ENCODE measurements around the gene GPR160. TPM values are rescaled to one million over a fixed set of nuclear protein-coding genes. Genes with fewer than 3 reads are reported as not detected.

The GPR160 gene
- total RNA-seq, 1 donor from 2014 or later: 4.6 TPM

GRCh38 chr3:170027233-170028102 lies 10.3 kb upstream of the GPR160 start:
- no peak for DNase-seq

DNA sequence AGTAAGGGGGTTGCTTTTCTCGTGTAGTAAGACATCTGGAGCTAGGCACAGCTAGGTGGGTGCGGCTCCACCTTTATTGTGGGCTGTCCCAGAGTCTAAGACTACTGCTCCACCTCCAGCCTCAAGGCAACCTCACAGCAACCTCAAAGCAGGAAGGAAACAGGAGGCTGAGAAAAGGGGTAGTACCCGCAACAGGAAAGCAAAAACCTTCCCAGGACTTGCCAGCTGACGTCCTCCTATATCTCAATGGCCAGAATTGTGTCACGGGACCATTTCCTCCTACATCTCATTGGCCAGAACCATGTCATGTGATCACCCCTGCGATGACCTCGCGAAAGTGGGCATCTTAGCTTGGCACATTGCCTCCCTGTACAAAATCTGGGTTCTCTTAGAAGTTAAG lies 4.3 kb upstream of the GPR160 start:
- DNase-seq: no peak

- DNase-seq: no peak
Measured at GRCh38 chr3:170038434-170039110, 777 bp downstream of the GPR160 start.

DNA sequence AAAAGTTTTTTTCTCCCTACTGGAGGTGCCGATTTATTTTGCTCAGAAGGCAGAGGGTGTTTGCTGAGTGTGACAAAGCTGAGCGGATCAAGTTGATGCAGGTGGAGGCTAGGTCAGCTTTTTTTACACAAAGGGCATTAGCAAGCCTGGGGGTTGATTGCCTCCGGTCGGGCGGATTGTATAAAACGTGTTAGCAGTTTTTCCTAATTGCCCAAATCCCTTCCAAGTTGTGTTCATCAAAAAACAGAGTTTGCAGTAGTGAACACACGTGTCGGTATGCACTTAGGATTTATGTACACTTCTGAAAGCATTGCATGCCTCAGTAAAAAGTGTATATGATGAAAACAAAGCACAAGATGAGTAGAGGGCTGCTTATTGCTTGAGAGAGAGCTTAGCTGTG lies 2.6 kb downstream of the GPR160 start:
- DNase-seq: no peak

- DNase-seq: no peak
Measured at GRCh38 chr3:170043506-170043905, 5.7 kb downstream of the GPR160 start.

GRCh38 chr3:170044271-170044670 lies 6.5 kb downstream of the GPR160 start:
- no peak for DNase-seq

GRCh38 chr3:170044795-170045244 lies 7.0 kb downstream of the GPR160 start:
- no peak for DNase-seq

DNA sequence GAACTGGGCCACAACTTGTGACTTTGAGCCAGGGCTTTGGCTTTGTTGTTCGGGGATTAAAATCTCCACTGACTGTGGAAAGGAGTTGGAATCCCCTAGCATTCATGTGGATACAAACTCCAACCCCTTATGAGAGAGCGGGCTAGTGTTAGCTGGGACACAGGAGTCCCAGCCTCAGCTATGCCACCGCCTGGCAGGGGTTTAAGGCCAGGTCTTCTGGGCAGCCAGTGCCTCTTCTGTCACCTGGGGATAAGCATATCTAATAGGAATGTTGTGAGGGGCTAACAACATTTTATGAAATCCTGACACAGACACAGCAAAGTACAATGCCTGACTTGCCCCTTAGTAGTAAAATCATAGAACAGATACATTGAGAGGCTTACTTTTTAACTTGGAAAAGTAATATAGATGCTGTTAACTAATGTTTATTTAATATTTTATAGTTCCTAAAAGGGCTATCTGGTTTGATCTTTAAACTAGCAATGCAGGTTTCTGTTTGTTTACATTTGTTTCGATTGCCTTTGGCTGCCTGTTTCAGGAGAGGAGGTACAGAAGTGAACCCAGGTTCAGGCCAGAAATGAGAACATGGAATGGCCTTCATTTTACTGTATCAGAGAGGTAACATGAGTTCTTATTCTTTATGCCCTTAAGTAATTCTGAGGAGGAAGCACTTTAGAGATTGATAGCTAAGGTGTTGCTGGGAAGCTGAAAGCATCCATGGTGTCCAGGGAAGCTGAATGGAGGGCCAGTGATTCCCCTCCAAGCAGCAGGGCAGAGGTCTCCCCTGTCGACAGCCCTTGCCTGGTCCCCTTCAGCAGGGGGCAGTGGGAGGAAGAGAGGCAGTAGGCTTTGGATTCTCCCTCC lies 8.7 kb downstream of the GPR160 start:
- DNase-seq: no peak

DNA sequence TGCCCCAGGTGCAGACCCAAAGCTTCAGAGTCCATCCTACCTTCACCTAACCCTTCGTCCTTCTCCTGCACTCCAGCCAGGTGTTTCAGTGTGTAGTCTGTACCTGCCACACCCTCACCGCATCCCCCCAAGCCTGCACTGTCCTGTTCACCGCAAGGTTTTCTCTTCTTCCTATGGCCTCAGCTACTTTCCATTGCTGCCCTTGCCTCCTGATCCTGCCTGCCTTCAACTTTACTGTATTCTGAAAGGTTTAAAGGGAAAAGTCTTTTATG lies 9.3 kb downstream of the GPR160 start:
- DNase-seq: no peak

- no peak for DNase-seq
Measured at GRCh38 chr3:170049146-170050000, 11.6 kb downstream of the GPR160 start.

DNA sequence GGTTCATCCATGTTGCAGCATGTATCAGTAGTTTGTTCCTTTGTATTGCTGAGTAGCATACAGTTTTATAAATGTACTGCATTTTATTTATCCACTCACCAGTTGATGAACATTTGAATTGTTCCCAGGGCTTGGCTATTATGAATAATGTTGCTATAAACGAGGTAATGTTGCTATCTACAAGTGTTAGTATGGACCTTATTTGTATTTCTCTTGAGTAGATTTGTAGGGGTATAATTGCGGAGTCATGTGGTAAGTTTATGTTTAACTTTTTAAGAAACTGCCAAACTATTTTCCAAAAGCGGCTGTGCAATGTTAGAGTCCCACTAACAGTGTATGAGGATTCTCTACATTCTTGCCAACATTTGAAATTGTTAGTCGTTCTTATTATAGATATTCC lies 13.0 kb downstream of the GPR160 start:
- no peak for DNase-seq

- no peak for DNase-seq
Measured at GRCh38 chr3:170052398-170052797, 14.6 kb downstream of the GPR160 start.

- no peak for DNase-seq
Measured at GRCh38 chr3:170054204-170054603, 16.4 kb downstream of the GPR160 start.

DNA sequence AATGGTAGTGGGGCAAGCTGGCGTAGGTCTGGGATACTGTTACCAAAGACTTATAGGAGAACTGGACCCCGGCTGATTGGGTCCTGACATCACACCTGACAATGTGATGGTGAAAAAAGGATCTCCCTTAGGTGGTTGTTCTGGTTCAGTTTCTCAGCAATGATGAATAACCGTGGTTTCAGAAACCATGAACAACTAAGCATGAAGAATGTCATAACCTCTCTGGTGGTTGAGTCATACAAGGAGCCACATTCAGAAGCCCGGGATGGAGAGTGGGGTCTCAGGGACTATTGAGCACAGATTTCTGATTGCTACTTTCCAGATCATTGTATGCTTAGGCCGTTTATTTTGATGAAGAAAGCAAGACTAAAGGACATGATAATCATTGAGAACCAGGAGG lies 17.4 kb downstream of the GPR160 start:
- DNase-seq: no peak

DNA sequence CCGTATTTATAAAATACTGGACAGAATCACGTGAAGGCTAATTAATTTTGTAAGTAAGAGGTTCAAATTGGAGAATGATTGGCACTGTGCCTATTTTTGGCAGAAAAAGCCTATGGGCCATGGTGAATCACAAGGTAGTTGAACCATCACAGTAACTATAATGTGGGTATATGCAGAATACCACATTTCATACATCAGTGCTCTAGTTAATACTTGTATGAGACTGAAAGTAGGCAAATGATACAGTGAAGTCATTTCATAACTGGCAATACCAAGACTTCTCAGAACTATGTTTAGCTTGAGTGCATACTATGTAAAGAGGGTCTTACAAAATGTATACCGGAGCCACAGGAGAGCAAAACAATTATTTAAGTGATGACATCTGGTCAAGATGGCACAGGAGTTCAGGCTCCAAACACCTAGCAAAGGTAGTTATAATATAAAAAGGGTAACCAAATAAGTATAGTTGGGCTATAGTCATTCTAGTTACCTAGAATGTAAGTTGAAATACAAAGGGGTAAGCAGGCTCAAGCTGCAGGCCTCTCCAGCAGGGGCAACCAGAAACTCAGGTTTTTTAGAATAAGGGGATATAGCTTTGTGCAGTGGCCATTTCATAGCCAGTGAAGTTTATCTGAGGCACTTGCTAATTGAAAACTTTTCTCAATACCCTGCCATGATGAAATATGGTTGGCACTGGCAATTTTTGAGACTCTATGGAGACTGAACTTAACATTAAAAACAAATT lies 19.1 kb downstream of the GPR160 start:
- no peak for DNase-seq

DNA sequence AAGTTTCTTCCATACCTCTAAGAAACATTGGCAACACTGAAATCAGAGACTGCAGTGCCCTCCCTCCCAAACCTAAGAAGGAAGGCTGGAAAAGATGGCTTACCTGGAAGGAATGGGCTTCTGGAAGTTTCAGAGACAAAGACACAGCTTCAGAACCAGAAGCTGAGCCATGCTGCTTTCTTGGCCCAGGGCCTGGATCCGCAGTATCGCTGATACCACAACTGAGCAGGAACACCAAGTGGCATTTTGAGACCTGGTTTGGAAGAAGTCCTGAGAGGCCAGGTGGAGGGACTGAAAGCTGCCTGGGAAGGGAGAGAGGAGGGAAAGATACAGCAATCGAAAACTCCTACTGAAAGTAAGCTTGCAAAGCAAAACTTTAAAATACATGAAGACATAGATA lies 19.8 kb downstream of the GPR160 start:
- no peak for DNase-seq

DNA sequence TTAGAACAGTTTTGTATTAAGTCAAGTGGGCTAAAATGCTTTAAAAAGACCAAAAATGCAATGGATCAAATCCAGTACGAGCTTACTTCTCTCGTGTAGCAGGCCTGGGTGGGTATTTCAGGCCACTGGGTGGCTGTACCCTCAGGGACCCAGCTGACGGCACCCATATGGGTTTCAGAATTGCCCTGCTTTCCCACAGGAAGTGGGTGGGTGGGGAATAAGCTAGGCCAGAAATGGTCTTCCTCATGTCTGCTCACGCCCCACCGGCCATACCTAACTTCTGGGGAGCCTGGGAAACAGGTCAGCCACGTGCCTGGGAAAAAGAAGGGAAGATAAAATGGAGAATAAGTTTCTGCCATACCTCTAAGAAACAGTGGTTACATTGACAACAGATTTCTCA lies 20.3 kb downstream of the GPR160 start:
- no peak for DNase-seq

DNA sequence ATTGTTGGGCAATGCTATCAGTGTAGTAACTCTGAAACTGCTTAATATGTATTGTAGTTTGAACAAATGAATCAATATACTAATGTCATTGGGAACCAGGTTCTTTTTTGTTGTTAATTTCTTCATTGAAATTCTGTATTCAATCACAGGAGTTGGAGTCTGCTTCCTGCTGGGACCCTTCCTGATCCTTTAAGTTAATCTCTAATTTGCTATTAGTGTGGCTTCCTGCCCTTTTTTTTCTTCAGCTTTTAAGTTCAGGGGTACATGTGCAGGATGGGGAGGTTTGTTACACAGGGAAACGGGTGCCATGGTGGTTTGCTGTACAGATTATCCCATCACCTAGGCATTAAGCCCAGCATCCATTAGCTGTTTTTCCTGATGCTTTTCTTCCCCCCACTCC lies 21.7 kb downstream of the GPR160 start:
- DNase-seq: no peak

- no peak for DNase-seq
Measured at GRCh38 chr3:170062068-170062467, 24.3 kb downstream of the GPR160 start.

DNA sequence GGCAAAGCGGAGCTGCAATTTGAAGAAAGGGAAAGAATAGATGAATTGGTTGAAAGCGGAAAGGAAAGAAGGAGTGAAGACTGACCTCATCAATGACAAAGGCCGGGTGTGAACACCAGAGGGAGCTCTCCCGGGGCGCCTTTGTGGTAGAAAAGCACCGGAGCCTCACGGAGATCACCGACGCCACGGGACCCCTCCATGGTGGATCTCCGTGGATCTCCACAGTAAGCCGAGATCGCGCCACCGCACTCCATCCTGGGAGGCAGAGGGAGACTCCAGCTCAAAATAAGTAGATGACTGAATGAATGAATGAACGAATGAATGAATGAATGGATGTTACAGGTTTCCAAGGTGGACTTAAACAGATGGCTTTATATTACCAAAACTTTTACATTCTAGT lies 25.0 kb downstream of the GPR160 start:
- DNase-seq: no peak

DNA sequence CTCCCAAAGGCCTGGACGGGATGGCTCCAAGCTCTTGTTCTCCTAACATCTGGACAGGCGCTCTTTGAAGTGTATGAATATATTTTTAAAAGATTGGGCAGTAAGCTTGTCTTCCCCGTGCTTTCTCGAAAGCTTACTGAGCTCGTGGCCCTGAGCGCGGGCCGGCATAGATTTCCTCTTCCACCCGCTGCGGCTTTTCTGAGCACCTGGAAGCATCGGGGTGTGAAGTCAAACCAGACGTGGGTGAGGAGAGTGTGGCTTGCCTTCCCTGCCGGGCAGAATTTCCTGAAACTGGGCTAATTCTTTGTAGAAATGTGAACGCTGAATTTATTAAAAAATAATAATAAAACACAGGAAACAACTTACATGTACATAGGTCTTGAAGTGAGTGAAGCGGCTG lies 25.9 kb downstream of the GPR160 start:
- no peak for DNase-seq
